NCI-H524 treated with DMSO at 0.1 percent for 48 hours (cell line): ENCODE data around the gene LTF.
A peak's percentile ranks its signal among the peaks of the same experiment; 100 is the strongest.
"Not testable (repeated sequence)": the region's sequence is repeated elsewhere in the genome, so short reads cannot be mapped to it uniquely, and the experiment has no call there.

Experiments
- DNase-seq: peaks from one replicate; lab custom pipeline; 2025; lab: John Stamatoyannopoulos, UW

Gene LTF

DNA sequence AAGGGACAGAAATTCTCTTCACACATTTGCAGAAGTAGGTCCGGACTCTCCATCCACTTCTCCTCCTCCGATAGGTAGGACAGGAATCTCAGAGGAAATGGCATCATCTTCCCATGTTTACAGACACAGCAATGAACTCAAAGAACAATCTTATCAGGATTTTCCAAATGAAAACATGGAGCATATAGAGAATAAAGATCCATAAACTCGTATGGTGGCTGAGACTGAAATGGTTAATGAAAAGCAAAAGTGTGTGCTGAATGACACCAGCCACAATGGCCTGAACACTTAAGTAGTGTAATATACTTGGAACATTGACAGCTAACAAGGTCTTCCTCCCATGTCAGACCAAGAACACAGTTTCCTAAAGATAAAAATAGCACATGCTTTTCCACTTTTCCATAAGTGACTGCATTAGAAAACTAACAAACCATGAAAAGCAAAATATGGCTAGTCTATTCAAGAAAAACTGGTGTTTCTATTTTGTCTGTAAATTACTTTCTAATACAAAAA is 51.9 kb downstream of the LTF start:
- no peak for DNase-seq

- DNase-seq, result no peak
Observed at GRCh38 chr3:46411271-46411670, 53.4 kb downstream of the LTF start.

GRCh38 chr3:46410669-46411068 is 54.0 kb downstream of the LTF start:
- DNase-seq, result no peak

DNA sequence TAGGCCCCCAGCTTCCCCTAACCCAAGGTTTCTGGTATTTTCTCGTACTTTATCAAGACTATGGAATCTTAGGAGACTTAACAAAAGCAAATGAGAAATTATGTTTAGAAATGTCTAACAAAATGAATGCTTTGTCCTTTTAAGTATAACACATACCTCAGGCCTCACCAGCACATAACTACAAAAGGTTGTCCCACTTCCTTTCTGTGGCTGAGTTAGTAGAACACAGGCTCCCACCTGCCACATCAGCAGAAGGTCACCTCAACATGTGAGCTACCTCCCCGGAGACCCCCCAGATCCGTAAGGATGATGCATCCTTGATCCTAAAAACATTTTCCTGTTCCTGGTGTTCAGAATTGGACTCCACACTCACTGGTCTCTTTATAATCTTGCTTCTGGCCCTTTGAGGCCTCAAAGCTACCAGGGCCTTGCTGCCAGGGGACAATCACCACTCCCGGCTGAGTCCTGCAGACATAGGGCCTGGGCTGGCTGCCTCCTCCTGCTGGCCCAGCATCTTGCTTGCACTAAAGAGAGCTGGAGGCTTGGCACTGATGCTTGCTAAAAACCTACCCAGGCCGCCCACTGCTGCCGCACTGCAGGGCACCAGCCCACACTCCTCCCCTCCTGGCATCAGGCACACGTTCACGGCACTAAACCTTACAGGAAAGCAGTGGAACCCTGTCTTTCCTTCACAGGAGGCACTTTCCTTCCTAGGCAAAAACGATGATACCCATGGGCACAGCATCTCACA is 54.8 kb downstream of the LTF start:
- no peak for DNase-seq

GRCh38 chr3:46408853-46409252 is 55.9 kb downstream of the LTF start:
- DNase-seq, result no peak

GRCh38 chr3:46407970-46408369 is 56.7 kb downstream of the LTF start:
- no peak for DNase-seq

GRCh38 chr3:46406788-46407611 is 57.7 kb downstream of the LTF start, which contains the start of the genes CCR5AS and CCRL2:
Gene CCR5AS, minus strand, starts transcription at chr3:46407066.
Gene CCRL2, plus strand, starts transcription at chr3:46407259. Its CDS starts 821 bp downstream, at chr3:46408080.
- no peak for DNase-seq

- no peak for DNase-seq
Observed at GRCh38 chr3:46406443-46406787, 58.3 kb downstream of the LTF start.

- no peak for DNase-seq
Observed at GRCh38 chr3:46405301-46406019, 59.2 kb downstream of the LTF start.

DNA sequence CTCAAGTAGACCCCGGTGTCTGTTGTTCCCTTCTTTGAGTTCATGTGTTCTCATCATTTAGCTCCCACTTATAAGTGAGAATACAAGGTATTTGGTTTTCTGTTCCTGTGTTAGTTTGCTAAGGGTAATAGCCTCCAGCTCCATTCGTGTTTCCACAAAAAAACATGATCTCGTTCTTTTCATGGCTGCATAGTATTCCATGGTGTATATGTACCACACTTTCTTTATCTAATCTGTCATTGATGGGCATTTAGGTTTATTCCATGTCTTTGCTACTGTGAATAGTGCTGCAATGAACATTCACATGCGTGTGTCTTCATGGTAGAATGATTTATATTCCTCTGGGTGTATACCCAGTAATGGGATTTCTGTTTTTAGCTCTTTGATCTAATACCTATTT is 61.8 kb downstream of the LTF start:
- not testable (repeated sequence) for DNase-seq

- DNase-seq, result no peak
Observed at GRCh38 chr3:46401579-46401978, 63.1 kb downstream of the LTF start.

GRCh38 chr3:46400846-46401245 is 63.9 kb downstream of the LTF start:
- DNase-seq, result no peak

- peak; percentile 81 for DNase-seq
Observed at GRCh38 chr3:46400000-46400734, 64.5 kb downstream of the LTF start.

GRCh38 chr3:46399557-46399956 is 65.1 kb downstream of the LTF start:
- no peak for DNase-seq

GRCh38 chr3:46399098-46399497 is 65.6 kb downstream of the LTF start:
- no peak for DNase-seq

GRCh38 chr3:46398186-46398955 is 66.3 kb downstream of the LTF start:
- DNase-seq, result no peak

GRCh38 chr3:46397111-46397510 is 67.6 kb downstream of the LTF start:
- DNase-seq, result no peak

- no peak for DNase-seq
Observed at GRCh38 chr3:46395766-46396530, 68.8 kb downstream of the LTF start.

DNA sequence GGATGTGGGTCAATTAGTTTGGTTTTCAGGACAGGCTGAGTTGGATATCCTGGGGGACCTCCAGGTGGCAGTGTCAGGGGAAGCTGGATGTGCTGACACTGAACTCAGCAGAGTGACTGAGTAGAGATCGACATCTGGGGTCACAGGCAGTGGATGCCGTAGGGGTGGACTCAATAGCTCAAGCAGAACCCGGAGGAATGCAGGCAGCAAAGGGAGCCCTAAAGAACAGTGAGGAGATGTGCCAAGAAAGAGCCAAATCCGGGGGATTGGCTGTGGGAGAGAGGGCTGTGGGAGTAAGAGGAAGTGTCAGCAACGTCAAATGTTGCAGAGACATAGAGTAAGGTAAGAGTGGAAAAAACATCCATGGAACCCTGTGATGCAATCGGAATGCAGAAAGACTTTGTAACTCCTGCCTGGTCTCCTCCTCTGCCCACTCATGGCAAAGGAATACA is 69.5 kb downstream of the LTF start:
- DNase-seq, result no peak
